Thoracic aorta (tissue), 2 donors: ENCODE measurements around the gene COL4A6. TPM values are rescaled to one million over a fixed set of nuclear protein-coding genes. Genes with fewer than 3 reads are reported as not detected.

Experiments used
- ATAC-seq: fragments of 150-250 bp; one replicate; pipeline ENCODE4 v1.8.0; 2017; ENCODE audit warnings: low read depth; ENCODE audit not compliant: insufficient number of reproducible peaks, low FRiP score
- DNase-seq: peaks from one replicate; pipeline ENCODE4 v3.0.0-alpha.2; 2020; ENCODE audit warnings: low spot score
- H3K27ac ChIP-seq, 2 donors: fragments of 200-600 bp; sonication (generic); 1 replicate in 1 of 2; 2 replicates in 1 of 2; pipeline ENCODE4 v1.5.1; 2016; ENCODE audit warnings: mild to moderate bottlenecking in 2 of 2, moderate library complexity in 2 of 2
- H3K27me3 ChIP-seq: fragments of 200-600 bp; sonication (generic); replicated peaks from 2 replicates; pipeline ENCODE4 v1.6.0; 2016; ENCODE audit warnings: mild to moderate bottlenecking; ENCODE audit not compliant: insufficient read depth
- H3K36me3 ChIP-seq: fragments of 200-600 bp; sonication (generic); one replicate; pipeline ENCODE4 v1.5.1; 2016
- H3K4me1 ChIP-seq, 2 donors: fragments of 200-600 bp; sonication (generic); 1 replicate in 1 of 2; 2 replicates in 1 of 2; pipeline versions ENCODE4 v1.5.1 to v1.6.0; 2016; ENCODE audit warnings: low read depth in 2 of 2, mild to moderate bottlenecking in 1 of 2; ENCODE audit not compliant: control insufficient read depth in 1 of 2
- H3K4me3 ChIP-seq: fragments of 200-600 bp; sonication (generic); 2 replicates; pipeline ENCODE4 v1.5.1; 2016; ENCODE audit warnings: mild to moderate bottlenecking
- H3K9me3 ChIP-seq: fragments of 200-600 bp; sonication (generic); 2 replicates; pipeline ENCODE4 v1.5.1; 2016
- total RNA-seq, 2 donors: library from RNA; depleted of rRNA; stranded (reverse); fragments of >200 nt; gene quantifications; one replicate each; pipeline versions ENCODE4 v1.1.0 to v1.2.3, GENCODE V29; 2016
- TF ChIP-seq, protein P1 (sequence below): fragments of 200-600 bp; sonication (generic); IDR thresholded peaks from one replicate; pipeline ENCODE4 v1.5.1; 2019; ENCODE audit warnings: antibody characterized with exemption

The COL4A6 gene
- total RNA-seq, 2 donors from 2014 or later, result 1.3 to 2.2 TPM

DNA sequence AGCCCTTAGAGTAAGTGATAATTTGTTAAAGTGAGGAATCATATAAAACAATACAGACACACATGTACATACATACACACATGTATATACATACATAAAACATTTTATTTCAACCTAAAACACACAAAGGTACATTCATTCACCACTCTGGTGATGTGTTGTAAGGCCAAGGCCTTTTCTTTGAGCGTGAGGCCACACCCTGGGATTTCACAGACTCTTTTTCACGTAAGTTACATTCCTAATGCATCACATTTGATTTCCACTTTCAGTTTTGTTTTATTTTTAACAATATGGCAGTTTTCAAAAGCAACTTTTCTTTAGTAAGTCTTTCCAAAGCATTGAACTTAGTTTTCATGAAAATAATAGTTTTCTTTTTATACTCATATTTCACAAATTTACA lies 170.7 kb downstream of the COL4A6 start:
- DNase-seq (no peak), ATAC-seq (no peak)
- H3K27me3 ChIP-seq, result no peaks in the 10 kb centered on the region
- H3K4me3 ChIP-seq, result no peak overlapping the region
- H3K27ac ChIP-seq, result no peak overlapping the region
- no peaks in the 10 kb centered on the region for H3K4me1 ChIP-seq
- H3K9me3 ChIP-seq, result no peaks in the 10 kb centered on the region
- no peaks in the 10 kb centered on the region for H3K36me3 ChIP-seq
- TF ChIP-seq, protein P1, sequence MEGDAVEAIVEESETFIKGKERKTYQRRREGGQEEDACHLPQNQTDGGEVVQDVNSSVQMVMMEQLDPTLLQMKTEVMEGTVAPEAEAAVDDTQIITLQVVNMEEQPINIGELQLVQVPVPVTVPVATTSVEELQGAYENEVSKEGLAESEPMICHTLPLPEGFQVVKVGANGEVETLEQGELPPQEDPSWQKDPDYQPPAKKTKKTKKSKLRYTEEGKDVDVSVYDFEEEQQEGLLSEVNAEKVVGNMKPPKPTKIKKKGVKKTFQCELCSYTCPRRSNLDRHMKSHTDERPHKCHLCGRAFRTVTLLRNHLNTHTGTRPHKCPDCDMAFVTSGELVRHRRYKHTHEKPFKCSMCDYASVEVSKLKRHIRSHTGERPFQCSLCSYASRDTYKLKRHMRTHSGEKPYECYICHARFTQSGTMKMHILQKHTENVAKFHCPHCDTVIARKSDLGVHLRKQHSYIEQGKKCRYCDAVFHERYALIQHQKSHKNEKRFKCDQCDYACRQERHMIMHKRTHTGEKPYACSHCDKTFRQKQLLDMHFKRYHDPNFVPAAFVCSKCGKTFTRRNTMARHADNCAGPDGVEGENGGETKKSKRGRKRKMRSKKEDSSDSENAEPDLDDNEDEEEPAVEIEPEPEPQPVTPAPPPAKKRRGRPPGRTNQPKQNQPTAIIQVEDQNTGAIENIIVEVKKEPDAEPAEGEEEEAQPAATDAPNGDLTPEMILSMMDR, result no peak

DNA sequence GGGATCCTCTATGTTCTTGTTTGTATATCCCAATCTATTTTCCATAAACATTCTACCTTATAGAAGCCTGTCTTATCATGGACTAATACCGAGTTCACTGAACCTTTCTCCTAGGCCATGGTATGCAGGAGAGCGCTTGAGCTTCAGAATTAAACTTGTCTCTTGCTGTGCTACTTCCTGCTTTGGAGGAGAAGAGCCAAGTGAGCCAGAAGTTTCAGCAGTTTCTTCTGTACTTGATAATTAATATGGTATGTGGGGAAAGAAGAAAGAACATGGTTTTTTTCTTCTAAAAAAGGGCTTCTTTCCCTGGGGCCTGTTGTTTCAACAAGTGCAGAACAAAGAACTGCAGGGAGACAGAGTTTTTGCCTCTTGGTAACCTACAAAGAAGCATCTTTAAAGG lies 173.8 kb downstream of the COL4A6 start:
- no peaks in the 10 kb centered on the region for H3K27me3 ChIP-seq
- ATAC-seq (no peak), DNase-seq (no peak)
- TF ChIP-seq, protein P1, result no peak
- H3K4me3 ChIP-seq, result no peak overlapping the region
- no peaks in the 10 kb centered on the region for H3K4me1 ChIP-seq
- no peaks in the 10 kb centered on the region for H3K9me3 ChIP-seq
- H3K27ac ChIP-seq, result no peak overlapping the region
- no peaks in the 10 kb centered on the region for H3K36me3 ChIP-seq

DNA sequence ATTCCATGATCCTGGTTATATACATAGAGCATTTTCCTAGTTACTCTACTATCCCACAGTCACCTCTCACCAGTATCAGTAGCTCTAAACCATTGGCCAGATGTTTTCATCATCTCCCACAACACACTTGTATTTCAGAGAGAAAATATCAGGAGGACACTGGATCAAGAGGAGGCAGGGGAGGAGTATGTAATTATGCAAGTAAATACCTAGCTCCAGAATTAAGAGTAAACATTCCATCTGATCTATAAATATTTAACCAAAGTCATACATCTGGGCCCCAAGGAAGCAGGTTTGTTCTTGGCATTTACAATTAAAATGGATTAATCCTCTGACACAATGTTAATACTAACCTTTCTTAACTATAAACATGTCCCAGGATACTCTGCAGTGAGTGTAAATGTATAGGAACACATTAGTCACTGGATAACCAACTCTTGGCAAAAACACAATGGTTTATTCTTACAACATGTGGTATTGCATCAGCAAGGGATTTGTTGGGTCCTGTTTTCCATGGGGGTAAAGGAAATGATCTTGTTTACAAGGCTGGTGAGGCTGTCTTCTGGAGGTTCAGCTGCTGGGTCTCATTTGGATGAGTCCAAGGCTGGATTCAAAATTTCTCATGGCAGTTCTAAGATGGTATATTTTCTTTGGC lies 176.5 kb downstream of the COL4A6 start:
- DNase-seq, result no peak
- Histone ChIP-seq H3K36me3 (no peaks in the 10 kb centered on the region), H3K27me3 (no peaks in the 10 kb centered on the region), H3K4me1 (no peaks in the 10 kb centered on the region), H3K4me3 (no peak overlapping the region), H3K9me3 (no peaks in the 10 kb centered on the region), H3K27ac (no peak overlapping the region)
- TF ChIP-seq, protein P1, result no peak
- no peak for ATAC-seq

DNA sequence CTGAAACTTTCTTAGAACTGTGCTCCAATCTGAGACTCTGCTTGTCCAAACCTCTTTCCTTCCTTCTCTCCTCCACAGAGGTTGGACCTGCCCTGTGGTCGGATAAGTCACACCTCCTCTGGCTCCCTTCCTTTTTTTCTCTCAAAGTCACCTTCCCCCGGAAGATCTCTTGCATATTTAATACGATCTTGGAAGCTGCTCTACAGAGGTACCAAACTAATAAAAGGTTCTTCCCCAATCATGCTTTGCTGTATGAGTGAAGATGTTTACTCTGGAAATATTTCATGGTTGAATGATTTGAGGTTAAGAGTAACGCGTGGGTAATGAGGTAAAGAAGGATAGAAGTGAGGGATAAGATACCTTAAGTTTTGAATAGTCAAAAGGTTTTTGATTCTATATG lies 180.7 kb downstream of the COL4A6 start:
- no peak overlapping the region for H3K27ac ChIP-seq

DNA sequence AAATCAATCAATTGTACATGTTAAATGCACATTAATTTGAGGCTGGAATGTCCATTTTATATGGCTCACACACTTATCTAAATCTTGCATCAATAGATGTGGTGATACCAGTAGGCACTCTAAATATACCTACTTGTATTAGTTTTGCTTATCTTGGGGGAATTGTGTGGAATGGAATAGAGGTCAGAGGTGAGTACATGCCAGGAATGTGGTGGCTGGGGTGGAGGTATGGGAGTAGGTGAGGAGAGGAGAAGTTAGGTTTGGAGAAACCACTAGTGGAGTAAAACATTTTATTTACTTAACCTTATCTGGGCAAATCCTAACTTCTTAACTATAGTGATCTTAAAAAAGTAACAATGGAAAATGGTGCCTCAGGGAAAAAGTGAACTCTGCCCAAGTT lies 183.6 kb downstream of the COL4A6 start:
- H3K27me3 ChIP-seq, result no peaks in the 10 kb centered on the region
- H3K4me1 ChIP-seq, result no peaks in the 10 kb centered on the region
- TF ChIP-seq, protein P1, result no peak
- H3K9me3 ChIP-seq, result no peaks in the 10 kb centered on the region
- no peaks in the 10 kb centered on the region for H3K36me3 ChIP-seq
- ATAC-seq, result no peak
- no peak overlapping the region for H3K4me3 ChIP-seq
- no peak overlapping the region for H3K27ac ChIP-seq
- no peak for DNase-seq

More for the DNA sequence above, 180.7 kb downstream of the COL4A6 start:
- Histone ChIP-seq H3K4me1 (no peaks in the 10 kb centered on the region), H3K4me3 (no peak overlapping the region), H3K9me3 (no peaks in the 10 kb centered on the region), H3K27me3 (no peaks in the 10 kb centered on the region), H3K36me3 (no peaks in the 10 kb centered on the region)
- DNase-seq (no peak), ATAC-seq (no peak)
- TF ChIP-seq, protein P1, result no peak
